G401 (cell line): ENCODE measurements around the gene S100A9. TPM values are rescaled to one million over a fixed set of nuclear protein-coding genes. Genes with fewer than 3 reads are reported as not detected.
A peak's percentile ranks its signal among the peaks of the same experiment; 100 is the strongest.
"Not testable (repeated sequence)": the region's sequence is repeated elsewhere in the genome, so short reads cannot be mapped to it uniquely, and the experiment has no call there.

ENCODE experiments used
- DNase-seq: peaks from one replicate; pipeline ENCODE4 v3.0.0-alpha.2; 2015; ENCODE audit warnings: low spot score
- in situ Hi-C: cut with HindIII; loops from 2 replicates; pipeline ENCODE4 v1.10.0; 2016; ENCODE audit warnings: low sequenced_read_pairs, mixed read lengths
- total RNA-seq: library from RNA; depleted of rRNA; stranded (reverse); fragments of >200 nt; shearing (Covaris generic); gene quantifications from 2 replicates; pipeline ENCODE4 v1.2.3, GENCODE V29; 2014

The S100A9 gene
- total RNA-seq, 1 experiment from 2014 or later = 14.0 TPM

- DNase-seq = no peak
- in situ Hi-C loops = no loop called here
Measured at GRCh38 chr1:153343811-153344717, 13.6 kb upstream of the S100A9 start.

- in situ Hi-C loops = no loop called here
Measured at GRCh38 chr1:153344718-153345025, 13.0 kb upstream of the S100A9 start.

DNA sequence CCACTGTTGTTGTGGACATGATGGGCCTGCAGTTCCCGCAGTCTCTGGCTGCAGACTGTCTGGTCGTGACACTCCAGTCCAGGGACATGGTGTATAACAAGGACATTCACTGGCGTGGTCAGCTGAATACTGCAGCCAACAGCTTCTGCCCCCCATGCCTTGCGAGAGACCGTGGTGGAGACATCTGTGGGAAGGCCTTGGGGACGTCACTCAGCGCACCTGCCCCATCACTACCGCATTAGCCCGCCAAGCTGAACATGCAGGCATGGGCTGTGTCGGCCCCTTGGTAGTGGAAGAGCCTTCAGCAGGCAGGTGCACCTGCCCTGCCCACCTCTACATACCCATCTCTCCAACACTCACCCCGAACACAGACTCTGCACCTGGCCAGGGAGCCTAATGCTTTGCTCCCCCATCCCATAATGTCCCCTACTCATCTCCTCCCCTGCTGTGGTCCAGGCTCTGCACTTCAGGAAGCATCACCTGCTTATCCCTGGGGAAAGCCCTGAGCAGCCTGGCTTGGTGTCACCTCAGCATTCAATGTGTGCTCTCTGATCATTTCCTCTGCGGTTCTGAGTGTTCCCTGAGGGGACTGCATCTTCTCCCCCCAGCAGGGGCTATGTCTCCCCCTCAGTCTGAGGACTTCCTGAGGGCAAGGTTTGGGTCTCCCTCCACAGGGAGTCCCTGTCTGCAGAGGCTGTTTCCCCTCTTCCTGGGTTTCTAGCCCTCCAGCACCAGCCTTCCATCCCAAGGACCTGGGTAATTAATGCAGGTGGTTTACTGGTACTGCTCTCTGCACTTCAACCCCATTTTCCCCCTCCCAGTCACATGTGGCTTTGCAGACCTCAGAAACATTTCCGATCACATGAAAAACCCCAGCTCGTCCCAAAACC, 12.2 kb upstream of the S100A9 start:
- no peak for DNase-seq
- in situ Hi-C loops = no loop called here

More at GRCh38 chr1:153344718-153345025, 13.0 kb upstream of the S100A9 start:
- no peak for DNase-seq

GRCh38 chr1:153346077-153346723, 11.5 kb upstream of the S100A9 start:
- in situ Hi-C loops = no loop called here
- DNase-seq = no peak

DNA sequence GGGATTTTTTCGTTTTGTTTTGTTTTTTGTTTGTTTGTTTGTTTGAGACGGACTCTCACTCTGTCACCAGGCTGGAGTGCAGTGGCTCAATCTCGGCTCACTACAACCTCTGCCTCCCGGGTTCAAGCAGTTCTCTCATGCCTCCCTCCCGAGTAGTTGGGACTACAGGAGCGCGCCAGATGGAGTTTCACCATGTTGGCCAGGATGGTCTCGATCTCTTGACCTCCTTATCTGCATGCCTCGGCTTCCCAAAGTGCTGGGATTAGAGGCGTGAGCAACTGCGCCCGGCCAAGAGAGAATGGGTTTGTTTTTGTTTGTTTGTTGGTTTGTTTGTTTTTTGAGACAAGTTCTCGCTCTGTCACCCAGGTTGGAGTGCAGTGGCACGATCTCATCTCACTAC, 10.6 kb upstream of the S100A9 start:
- DNase-seq, in situ Hi-C loops: not testable (repeated sequence)

DNA sequence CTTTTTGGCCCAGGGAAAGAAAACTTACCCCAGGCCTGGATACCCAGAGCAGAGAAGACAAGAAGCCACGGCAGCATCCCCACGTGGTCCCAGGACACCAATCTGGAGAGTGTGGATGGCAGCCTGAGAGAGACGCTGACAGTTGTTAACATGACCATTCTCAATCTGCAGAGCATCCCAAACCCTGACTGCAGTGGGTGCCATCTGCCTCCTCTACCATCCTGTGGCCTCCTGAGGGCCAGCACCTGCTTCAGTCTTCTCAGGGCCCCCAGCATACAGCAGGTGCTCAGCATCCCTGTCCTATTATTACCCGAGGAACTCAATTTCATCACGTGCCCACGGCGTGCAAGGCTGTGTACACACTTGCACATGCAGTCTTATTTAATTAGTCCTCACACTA, 9.8 kb upstream of the S100A9 start:
- in situ Hi-C loops = no loop called here
- DNase-seq = no peak

- in situ Hi-C loops = no loop called here
- no peak for DNase-seq
Measured at GRCh38 chr1:153348511-153349362, 8.9 kb upstream of the S100A9 start, which contains the start of gene PGLYRP4. Gene PGLYRP4, minus strand, starts transcription at chr1:153348841. Its CDS starts 909 bp downstream, at chr1:153347932.

DNA sequence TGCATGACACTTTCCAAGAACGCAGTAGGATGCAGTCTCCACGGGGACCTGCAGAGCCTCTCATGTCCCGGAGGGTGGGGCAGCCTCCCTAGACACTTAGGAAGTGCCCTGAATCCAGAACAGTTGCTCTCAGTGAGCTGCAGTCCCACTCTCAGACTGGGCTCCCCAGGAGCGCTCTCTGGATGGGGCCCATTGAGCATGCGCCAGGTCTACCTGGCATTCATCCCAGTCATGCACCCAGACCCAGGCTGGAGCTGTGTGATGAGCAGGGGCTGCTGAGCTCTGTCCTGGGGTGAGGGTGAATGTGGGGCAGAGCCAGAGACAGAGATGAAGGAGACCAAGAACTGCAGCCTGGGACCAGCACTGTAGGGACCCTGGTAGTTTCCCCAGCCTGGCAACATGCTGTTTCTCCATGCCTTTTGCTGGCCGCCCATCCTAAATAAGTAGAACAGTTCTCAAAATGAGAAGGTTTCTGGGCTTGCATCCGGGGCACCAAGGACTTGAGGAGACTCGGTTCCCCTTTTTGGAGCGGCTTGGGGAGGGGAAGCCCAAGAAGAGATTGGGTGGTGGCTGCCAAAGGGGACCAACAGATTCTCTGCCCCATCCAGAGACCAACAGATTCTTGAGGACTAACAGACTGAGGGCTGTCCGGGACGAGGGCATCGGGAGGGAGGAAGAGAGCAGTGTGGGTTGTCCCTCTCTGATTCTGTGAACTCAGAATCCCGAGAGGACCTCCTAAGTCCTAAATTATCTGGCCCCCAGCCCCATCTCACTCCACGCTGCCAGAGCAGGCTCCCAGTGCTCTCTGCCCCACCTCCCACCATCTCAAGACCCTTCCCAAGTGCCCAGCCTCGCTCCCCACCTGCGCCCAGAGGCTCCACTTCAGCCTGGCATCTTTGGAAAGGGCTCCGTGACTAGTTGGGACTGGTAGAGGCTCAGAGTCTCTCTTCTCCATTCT, 8.0 kb upstream of the S100A9 start:
- in situ Hi-C loops = loop anchor here (10.0 to 25.0 kb wide), 2 partner anchors 115 to 238 kb away; partner anchors contain the start of gene S100A7
- no peak for DNase-seq

DNA sequence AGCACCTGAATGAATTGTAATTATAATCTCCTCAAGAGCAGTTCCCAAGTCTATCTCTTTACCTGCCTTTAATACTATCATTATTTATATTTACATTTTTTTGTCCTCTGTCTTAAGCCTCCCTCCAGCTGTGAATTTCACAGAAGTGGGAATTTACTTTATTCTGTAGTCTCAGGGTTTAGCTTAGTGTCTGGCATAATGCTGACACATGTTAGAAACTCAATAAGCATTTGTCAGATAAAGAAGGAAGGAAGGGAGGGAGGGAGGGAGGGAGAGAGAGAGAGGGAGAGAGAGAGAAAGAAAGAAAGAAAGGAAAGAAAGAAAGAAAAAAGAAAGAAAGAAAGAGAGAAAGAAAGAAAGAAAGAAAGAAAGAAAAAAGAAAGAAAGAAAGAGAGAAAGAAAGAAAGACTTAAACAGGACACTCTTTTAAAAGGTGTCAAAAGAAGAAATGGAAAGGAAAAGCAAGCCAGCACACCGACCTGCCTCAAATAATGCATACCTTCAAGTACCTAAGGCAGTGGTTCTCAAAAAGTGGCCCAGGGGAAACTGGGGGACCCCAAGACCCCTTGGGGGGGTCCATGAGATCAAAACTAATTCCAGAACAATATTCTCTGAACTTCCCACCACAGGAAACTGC, 7.2 kb upstream of the S100A9 start:
- in situ Hi-C loops = loop anchor here (10.0 to 25.0 kb wide), 2 partner anchors 114 to 237 kb away; partner anchors contain the start of gene S100A7
- no peak for DNase-seq

DNA sequence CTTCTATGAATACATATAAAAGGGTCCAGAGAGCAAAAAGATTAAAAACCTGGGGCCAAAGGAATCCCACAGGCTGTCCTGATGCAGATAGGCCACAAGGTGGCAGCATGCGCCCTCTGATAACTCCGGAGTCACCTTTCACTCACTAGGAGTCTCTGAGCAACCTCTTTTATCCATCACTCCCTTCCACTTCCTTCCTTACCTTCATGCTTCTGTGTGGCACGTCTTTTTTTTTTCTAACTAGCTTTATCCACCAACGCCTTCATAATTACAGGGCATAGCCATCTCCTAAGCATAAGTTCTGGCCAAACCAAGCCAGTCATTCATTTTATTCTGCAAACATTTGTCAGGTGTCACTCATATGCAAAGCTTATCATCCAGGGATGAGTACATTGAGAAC, 5.1 kb upstream of the S100A9 start:
- in situ Hi-C loops = loop anchor here (10.0 to 25.0 kb wide), 2 partner anchors 112 to 235 kb away; partner anchors contain the start of gene S100A7
- peak; percentile 70 for DNase-seq

DNA sequence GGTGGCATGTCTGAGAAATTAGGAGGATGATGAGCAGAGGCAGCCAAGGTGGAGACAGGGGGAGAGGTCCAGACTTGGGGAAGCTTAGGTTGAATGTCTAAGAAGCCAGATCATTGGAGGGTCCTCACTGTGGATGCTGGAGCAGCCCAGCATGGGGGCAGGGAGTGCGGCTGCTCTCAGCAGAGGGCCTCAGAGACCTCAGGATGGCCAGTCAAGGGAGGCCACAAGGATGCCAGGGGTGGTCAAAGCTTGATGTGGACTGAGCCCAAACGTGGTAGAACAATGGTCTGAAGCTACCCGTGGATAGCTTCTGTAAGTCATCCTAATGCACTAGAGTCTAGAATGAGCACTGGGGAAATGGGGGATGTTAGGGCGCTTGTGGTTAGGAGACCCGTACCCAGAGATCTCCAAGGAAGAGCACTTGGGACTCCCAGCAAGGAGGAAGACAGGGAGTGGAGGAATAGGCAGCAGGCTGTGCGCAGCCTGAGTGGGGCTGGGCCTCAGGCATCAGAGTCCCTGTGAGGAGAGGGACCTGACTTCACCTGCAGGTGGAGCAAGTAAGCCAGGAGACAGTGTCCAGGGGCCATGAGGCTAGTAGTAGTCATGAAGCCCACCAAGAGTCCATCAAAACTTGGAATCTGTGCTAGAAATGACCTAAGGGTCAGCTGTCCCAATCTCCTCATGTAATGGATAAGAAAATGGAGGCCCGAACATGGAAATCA, 4.3 kb upstream of the S100A9 start:
- DNase-seq = peak; percentile 1
- in situ Hi-C loops = loop anchor here (10.0 to 25.0 kb wide), 2 partner anchors 111 to 234 kb away; partner anchors contain the start of gene S100A7

DNA sequence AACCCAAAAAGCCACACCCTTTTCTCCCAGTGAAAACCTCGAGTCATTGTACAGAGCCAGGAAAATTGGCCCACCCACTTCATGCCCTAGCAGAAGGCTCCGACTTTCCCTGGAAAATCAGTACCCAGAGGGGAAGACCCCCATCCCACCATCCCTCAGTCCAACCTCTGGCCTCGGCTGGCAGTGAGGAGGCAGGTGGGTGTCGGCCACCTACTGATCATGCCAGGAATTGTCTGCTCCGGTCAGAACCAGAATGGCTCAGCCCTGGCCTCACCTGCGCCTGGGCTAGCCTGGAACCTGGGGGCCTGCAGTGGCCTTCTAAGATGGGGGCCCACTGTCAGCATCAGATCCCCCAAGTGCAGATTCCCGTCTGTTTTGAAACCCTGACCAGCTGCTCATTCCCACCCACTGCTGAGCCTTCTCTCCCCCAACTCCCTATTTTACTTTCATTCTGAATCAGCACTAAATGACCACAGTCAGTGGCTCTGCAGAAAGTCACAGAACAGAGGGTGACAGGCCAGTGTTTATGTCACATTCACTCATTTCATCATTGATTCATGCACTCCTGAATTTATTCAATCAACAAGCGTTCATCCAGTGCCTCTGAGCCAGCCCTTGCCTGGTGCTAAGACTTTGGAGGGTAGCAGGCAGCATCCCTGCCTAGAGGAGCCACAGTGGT, 3.0 kb upstream of the S100A9 start:
- no peak for DNase-seq
- in situ Hi-C loops = loop anchor here (10.0 to 25.0 kb wide), 2 partner anchors 110 to 233 kb away; partner anchors contain the start of gene S100A7

- in situ Hi-C loops = loop anchor here (10.0 to 25.0 kb wide), 2 partner anchors 109 to 232 kb away; partner anchors contain the start of gene S100A7
- peak; percentile 10 for DNase-seq
Measured at GRCh38 chr1:153355445-153356071, 2.1 kb upstream of the S100A9 start.

DNA sequence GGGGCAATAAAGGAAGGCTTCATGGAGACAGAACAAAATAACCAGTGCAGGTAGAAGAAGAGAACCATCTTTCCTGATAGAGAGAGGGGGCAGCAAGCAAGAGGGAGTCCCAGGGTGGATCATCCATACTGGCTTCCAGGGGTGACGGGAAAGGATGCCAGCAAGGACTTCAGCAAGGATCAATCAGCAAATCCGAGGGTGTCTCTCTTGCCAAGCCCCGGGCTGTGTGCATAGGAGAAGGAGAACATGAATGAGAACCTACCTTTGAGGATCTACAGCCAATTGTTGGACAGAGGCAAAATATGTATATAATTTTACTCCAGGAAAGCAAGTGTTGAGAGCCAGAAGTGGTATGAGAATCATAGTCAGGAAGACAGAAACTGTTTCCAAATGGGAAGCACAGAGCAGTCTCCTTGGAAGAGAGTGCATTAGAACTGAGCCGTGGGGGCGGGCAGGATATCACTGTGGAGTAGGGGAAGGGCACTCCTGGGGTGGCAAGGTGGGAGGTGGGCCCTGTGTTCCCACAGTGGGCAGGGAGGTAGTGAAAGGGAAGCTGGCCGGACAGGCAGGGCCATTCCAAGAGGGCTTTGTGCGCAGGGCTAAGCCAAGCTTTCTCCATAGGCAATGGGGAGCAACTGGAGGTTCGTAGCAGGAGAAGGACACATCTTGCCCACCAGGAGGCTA, 1.1 kb upstream of the S100A9 start:
- in situ Hi-C loops = loop anchor here (10.0 to 25.0 kb wide), 2 partner anchors 108 to 231 kb away; partner anchors contain the start of gene S100A7

More for the DNA sequence above, 1.1 kb upstream of the S100A9 start:
- no peak for DNase-seq
